GM18502 (cell line): ENCODE data around the gene UBR2.
"Not testable (repeated sequence)": the region's sequence is repeated elsewhere in the genome, so short reads cannot be mapped to it uniquely, and the experiment has no call there.

Experiments used
- ATAC-seq: cut with Tn5 transposase; IDR thresholded peaks from one replicate; pipeline ENCODE4 v1.9.1; 2021; ENCODE audit warnings: mild to moderate bottlenecking; ENCODE audit not compliant: unreplicated experiment, poor library complexity

Gene UBR2

GRCh38 chr6:42720739-42721138, 156.9 kb downstream of the UBR2 start:
- ATAC-seq = no peak

GRCh38 chr6:42722497-42722896, 158.7 kb downstream of the UBR2 start, which contains the start of gene PRPH2:
PRPH2 (minus strand) TSS chr6:42722597; CDS start chr6:42722334, 263 bp downstream.
- no peak for ATAC-seq

GRCh38 chr6:42724825-42725224, 161.0 kb downstream of the UBR2 start:
- no peak for ATAC-seq

- no peak for ATAC-seq
Observed at GRCh38 chr6:42726026-42726425, 162.2 kb downstream of the UBR2 start.

- peak; percentile 64 for ATAC-seq
Observed at GRCh38 chr6:42726485-42727086, 162.8 kb downstream of the UBR2 start.

- ATAC-seq = no peak
Observed at GRCh38 chr6:42727087-42727611, 163.3 kb downstream of the UBR2 start.

GRCh38 chr6:42727627-42728026, 163.8 kb downstream of the UBR2 start:
- ATAC-seq = no peak

GRCh38 chr6:42729731-42730130, 165.9 kb downstream of the UBR2 start:
- no peak for ATAC-seq

GRCh38 chr6:42733867-42734481, 170.1 kb downstream of the UBR2 start:
- ATAC-seq = not testable (repeated sequence)

- ATAC-seq = no peak
Observed at GRCh38 chr6:42735976-42736375, 172.1 kb downstream of the UBR2 start.

GRCh38 chr6:42740725-42741124, 176.9 kb downstream of the UBR2 start:
- no peak for ATAC-seq

- ATAC-seq = no peak
Observed at GRCh38 chr6:42742116-42742894, 178.5 kb downstream of the UBR2 start.
